ENCODE data around the gene SLC38A4.

SLC38A4 gene

GRCh38 chr12:46818642-46819041 is 7.2 kb downstream of the SLC38A4 start:
- DNase-seq (ENCODE audit: low read depth) = no peak
- H3K4me3 ChIP-seq (ENCODE audit: low read length) = no peak overlapping the region
- TF ChIP-seq CTCF (conservative IDR thresholded peaks at IDR 0.05; ENCODE audit: low read depth, low read length) = no peak

GRCh38 chr12:46815809-46816208 is 10.0 kb downstream of the SLC38A4 start:
- H3K4me3 ChIP-seq (ENCODE audit: low read length) = no peak overlapping the region
- TF ChIP-seq CTCF (conservative IDR thresholded peaks at IDR 0.05; ENCODE audit: low read depth, low read length) = no peak
- no peak for DNase-seq (ENCODE audit: low read depth)

- TF ChIP-seq CTCF (conservative IDR thresholded peaks at IDR 0.05; ENCODE audit: low read depth, low read length) = no peak
- no peak for DNase-seq (ENCODE audit: low read depth)
- H3K4me3 ChIP-seq (ENCODE audit: low read length) = no peak overlapping the region
Observed at GRCh38 chr12:46814143-46814542, 11.7 kb downstream of the SLC38A4 start.

GRCh38 chr12:46811185-46811584 is 14.6 kb downstream of the SLC38A4 start:
- DNase-seq (ENCODE audit: low read depth) = no peak
- H3K4me3 ChIP-seq (ENCODE audit: low read length) = no peak overlapping the region
- no peak for TF ChIP-seq CTCF (conservative IDR thresholded peaks at IDR 0.05; ENCODE audit: low read depth, low read length)

DNA sequence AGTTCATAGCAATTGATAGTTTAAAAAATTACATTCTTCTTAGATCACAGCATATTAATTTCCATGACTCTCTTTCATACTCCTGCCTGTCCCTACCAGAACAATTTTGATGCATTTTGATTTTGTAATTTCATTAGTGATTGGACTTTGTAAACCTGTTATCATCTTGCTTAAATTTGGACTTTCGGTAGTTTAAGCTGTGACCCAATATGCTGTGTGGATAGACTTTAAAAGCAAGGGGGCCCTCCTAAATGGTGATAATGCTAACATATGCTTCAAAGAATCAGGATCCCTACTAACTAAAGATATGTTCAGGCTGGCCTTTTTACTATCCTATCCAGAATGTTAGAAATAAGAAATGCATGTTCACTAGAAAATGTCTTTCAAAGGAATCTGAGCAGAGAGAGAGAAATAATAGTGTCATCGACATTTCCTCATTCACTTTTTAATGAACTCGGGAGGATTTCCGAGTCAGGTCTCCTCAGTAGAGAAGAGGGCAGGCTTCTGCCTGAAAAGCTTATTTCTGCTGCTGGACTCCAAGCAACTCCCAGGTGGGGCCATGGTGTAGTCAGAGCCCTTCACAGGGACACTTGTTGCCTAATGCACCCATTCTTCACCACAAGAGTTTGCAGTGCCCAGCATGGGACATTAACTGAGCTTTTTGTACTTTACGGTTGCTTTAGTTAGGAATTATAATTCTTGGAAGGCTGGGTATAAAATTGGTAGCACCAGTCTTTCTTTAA is 16.7 kb downstream of the SLC38A4 start:
- no peak for TF ChIP-seq CTCF (conservative IDR thresholded peaks at IDR 0.05; ENCODE audit: low read depth, low read length)
- no peak overlapping the region for H3K4me3 ChIP-seq (ENCODE audit: low read length)
- DNase-seq (ENCODE audit: low read depth) = no peak

DNA sequence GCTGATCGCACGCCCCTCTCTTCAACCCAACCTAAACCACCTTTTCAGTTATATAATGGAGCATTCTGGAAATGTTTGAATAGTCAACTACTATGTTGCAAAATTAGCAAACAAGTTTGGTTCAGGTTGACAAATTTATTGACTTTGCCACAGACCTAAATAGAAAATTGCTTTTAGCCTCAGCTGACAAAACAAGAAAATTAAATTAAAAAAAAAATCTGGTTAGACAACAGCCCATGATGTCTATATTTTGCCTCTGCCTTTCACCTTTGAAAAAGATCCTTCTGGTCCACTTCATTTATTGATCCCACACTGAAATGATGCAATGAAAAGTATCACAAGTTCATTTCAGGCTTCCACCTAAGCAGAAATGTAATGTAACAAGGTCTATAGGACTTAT is 17.5 kb downstream of the SLC38A4 start:
- no peak overlapping the region for H3K4me3 ChIP-seq (ENCODE audit: low read length)
- TF ChIP-seq CTCF (conservative IDR thresholded peaks at IDR 0.05; ENCODE audit: low read depth, low read length) = no peak
- DNase-seq (ENCODE audit: low read depth) = no peak

- no peak for DNase-seq (ENCODE audit: low read depth)
Observed at GRCh38 chr12:46804054-46804453, 21.7 kb downstream of the SLC38A4 start.

More at GRCh38 chr12:46804054-46804453, 21.7 kb downstream of the SLC38A4 start:
- H3K4me3 ChIP-seq (ENCODE audit: low read length) = no peak overlapping the region
- TF ChIP-seq CTCF (conservative IDR thresholded peaks at IDR 0.05; ENCODE audit: low read depth, low read length) = no peak

Measured in retinal pigment epithelial cell (primary cell).